Activated CD8-positive, alpha-beta memory T cell treated with anti-CD3 and anti-CD28 coated beads, Interleukin-2, amount 50 U/mL, for 4 hours (primary cell): Measurements from ENCODE around the gene CSTPP1.
"Not testable (repeated sequence)": the region's sequence is repeated elsewhere in the genome, so short reads cannot be mapped to it uniquely, and the experiment has no call there.

Source experiments
- DNase-seq: peaks from one replicate; pipeline ENCODE4 v3.0.0-alpha.2; 2020

Gene CSTPP1

GRCh38 chr11:46961041-46961440 lies 24.5 kb downstream of the CSTPP1 start:
- no peak for DNase-seq

- DNase-seq, result not testable (repeated sequence)
Observed at GRCh38 chr11:46961886-46962285, 25.3 kb downstream of the CSTPP1 start.

GRCh38 chr11:46963844-46964243 lies 27.3 kb downstream of the CSTPP1 start:
- DNase-seq, result no peak

- no peak for DNase-seq
Observed at GRCh38 chr11:46966773-46967172, 30.2 kb downstream of the CSTPP1 start.

- no peak for DNase-seq
Observed at GRCh38 chr11:46967962-46968361, 31.4 kb downstream of the CSTPP1 start.

GRCh38 chr11:46969379-46969778 lies 32.8 kb downstream of the CSTPP1 start:
- no peak for DNase-seq

GRCh38 chr11:46970913-46971625 lies 34.5 kb downstream of the CSTPP1 start:
- DNase-seq, result no peak

GRCh38 chr11:46972343-46972742 lies 35.8 kb downstream of the CSTPP1 start:
- DNase-seq, result no peak

- no peak for DNase-seq
Observed at GRCh38 chr11:46972821-46973220, 36.3 kb downstream of the CSTPP1 start.

- no peak for DNase-seq
Observed at GRCh38 chr11:46976182-46976854, 39.8 kb downstream of the CSTPP1 start.

- DNase-seq, result no peak
Observed at GRCh38 chr11:46977038-46977813, 40.7 kb downstream of the CSTPP1 start.

GRCh38 chr11:46978005-46978491 lies 41.5 kb downstream of the CSTPP1 start:
- no peak for DNase-seq

GRCh38 chr11:46979358-46979757 lies 42.8 kb downstream of the CSTPP1 start:
- no peak for DNase-seq

GRCh38 chr11:46981436-46981835 lies 44.9 kb downstream of the CSTPP1 start:
- DNase-seq, result no peak

- no peak for DNase-seq
Observed at GRCh38 chr11:46982797-46983452, 46.4 kb downstream of the CSTPP1 start.

GRCh38 chr11:46983598-46983997 lies 47.0 kb downstream of the CSTPP1 start:
- DNase-seq, result no peak

- DNase-seq, result no peak
Observed at GRCh38 chr11:46984548-46984947, 48.0 kb downstream of the CSTPP1 start.

GRCh38 chr11:46984987-46985386 lies 48.4 kb downstream of the CSTPP1 start:
- DNase-seq, result no peak

- DNase-seq, result no peak
Observed at GRCh38 chr11:46987183-46987582, 50.6 kb downstream of the CSTPP1 start.

GRCh38 chr11:46989810-46990487 lies 53.4 kb downstream of the CSTPP1 start:
- not testable (repeated sequence) for DNase-seq

- no peak for DNase-seq
Observed at GRCh38 chr11:46991391-46991790, 54.8 kb downstream of the CSTPP1 start.

GRCh38 chr11:46992386-46992785 lies 55.8 kb downstream of the CSTPP1 start:
- not testable (repeated sequence) for DNase-seq
